ENCODE data around the gene ASPN.

- TF ChIP-seq CREM (IDR thresholded peaks at IDR 0.05) (no peak), CREM (CRISPR knock-in tag; IDR thresholded peaks at IDR 0.05) (no peak), CREB3 (CRISPR knock-in tag; IDR thresholded peaks at IDR 0.05) (no peak), ZBTB33 (CRISPR knock-in tag; IDR thresholded peaks at IDR 0.05) (no peak), CTCF (CRISPR knock-in tag; IDR thresholded peaks at IDR 0.05) (no peak), EP300 (IDR thresholded peaks at IDR 0.05; ENCODE audit: low read depth in 2 of 2, low read length in 2 of 2) (no peak), EP300 (CRISPR knock-in tag; IDR thresholded peaks at IDR 0.05; ENCODE audit: borderline replicate concordance) (no peak), POGK (CRISPR knock-in tag; conservative IDR thresholded peaks at IDR 0.05) (no peak)
Measured at GRCh38 chr9:92530893-92531292, 48.6 kb upstream of the ASPN start.

Data from HepG2 (cell line).